Measurements from ENCODE around the gene UFD1. TPM values are rescaled to one million over a fixed set of nuclear protein-coding genes. Genes with fewer than 3 reads are reported as not detected.

Gene UFD1
- total and polyA plus RNA-seq, 9 of the 15 experiments (the other 6 are each of a cell fraction or from before 2014, with no cell fraction given): 238 to 645 (median 363) TPM

- TF ChIP-seq E2F4 (CRISPR knock-in tag; IDR thresholded peaks at IDR 0.05; ENCODE audit: low read depth) (peak; percentile 67; the same call in 1 of the 2 replicates), EHMT2 (IDR thresholded peaks at IDR 0.05) (no peak), HDAC1 (IDR thresholded peaks at IDR 0.05) (peak; percentile 57 to 79; a peak in 3 of 4 replicates), VEZF1 (CRISPR knock-in tag; IDR thresholded peaks at IDR 0.05) (peak; percentile 50; the same call in 1 of the 2 replicates), ZNF384 (IDR thresholded peaks at IDR 0.05; ENCODE audit: low read depth, low read length) (no peak), ZBTB2 (IDR thresholded peaks at IDR 0.05) (peak; percentile 48), BACH1 (tag; IDR thresholded peaks at IDR 0.05) (peak; percentile 74; the same call in 1 of the 2 replicates), TAF9B (IDR thresholded peaks at IDR 0.05; ENCODE audit: partially characterized antibody) (no peak), ARID3B (CRISPR knock-in tag; IDR thresholded peaks at IDR 0.05; ENCODE audit: borderline replicate concordance) (no peak), BCLAF1 (IDR thresholded peaks at IDR 0.05; ENCODE audit: borderline replicate concordance in 1 of 2, control insufficient read depth in 1 of 2, low read depth in 2 of 2, low read length in 1 of 2) (no peak), XRCC4 (IDR thresholded peaks at IDR 0.05; ENCODE audit: extremely low read depth, insufficient read depth, insufficient read length) (no peak), RBBP5 (IDR thresholded peaks at IDR 0.05; ENCODE audit: borderline replicate concordance, insufficient read depth, low read length, poor library complexity, severe bottlenecking) (no peak)
Measured at GRCh38 chr22:19407649-19408606, 71.1 kb downstream of the UFD1 start (continued).
